ENCODE measurements around the gene MRPL21.

Gene MRPL21

DNA sequence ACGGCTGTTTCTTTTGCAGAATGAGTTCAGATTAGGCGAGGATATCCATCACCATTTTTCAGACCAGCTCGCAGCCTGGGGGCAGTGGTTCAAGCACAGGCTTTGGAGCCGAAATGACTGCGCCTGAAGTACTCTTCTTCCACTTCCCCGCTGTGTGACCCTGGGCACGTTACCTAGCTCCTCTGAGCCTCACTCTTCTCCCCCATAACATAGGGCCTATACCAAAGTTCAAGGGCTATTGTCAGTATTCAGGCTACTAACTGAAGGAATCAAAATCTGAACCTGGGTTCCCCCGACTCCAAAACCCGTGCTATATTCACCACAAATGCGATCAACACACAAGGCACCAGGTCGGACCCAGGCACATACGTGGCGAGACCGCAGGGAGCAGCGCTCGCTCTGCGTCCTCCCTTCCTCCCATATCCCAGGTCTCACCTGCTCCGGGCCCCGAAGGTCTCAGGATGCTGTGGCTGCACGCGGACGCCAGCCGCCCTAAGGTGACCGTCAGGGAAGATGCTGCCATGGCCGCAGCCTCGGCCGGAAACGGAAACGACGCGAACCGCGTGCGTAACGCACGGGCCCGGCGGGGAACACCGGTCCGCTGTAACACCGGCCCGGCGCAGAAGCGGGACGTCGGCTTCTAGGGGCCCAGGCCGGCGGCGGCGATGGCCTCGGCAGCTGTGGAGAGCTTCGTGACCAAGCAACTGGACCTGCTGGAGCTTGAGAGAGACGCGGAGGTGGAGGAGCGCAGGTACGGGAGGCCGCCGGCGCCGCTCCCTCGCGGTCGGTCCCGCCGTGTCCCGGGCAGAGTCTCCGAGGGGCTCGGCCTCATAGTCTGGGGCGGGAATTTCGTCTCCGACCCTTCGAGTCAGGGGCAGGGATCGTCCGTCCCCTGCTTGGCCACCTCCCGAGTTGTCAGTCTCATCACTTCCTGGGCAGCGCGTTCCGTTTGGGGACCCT lies at the start of gene MRPL21, which contains the start of gene IGHMBP2:
Gene MRPL21, minus strand, starts transcription at position 545 of the 960 bp plus-strand sequence. Its CDS starts 22 bp downstream, at position 523.
Gene IGHMBP2, plus strand, starts transcription at position 604 of the 960 bp plus-strand sequence. Its CDS starts 62 bp downstream, at position 666.
- peak within 1 kb of the TSS; percentile 97 for H3K4me3 ChIP-seq (ENCODE audit: low read length)
- H3K27me3 ChIP-seq (ENCODE audit: control insufficient read depth, insufficient read depth, low read length) = no peaks in the 10 kb centered on the region
- H3K9me3 ChIP-seq (ENCODE audit: control insufficient read depth, insufficient read depth, low read length) = no peaks in the 10 kb centered on the region
- WGBS (ENCODE audit: insufficient coverage, insufficient read length) = no CpG with 5 or more reads among the region's 78 CpGs
- no peak within 1 kb of the TSS for H3K27ac ChIP-seq (ENCODE audit: low read length)
- DNase-seq (ENCODE audit: low read depth, low spot score) = peak; percentile 57
- peaks cover 7% of the 10 kb centered on the region; the same call in 1 of the 2 replicates for H3K36me3 ChIP-seq (ENCODE audit: control insufficient read depth, insufficient read depth, low read length)
- no peaks in the 10 kb centered on the region for H3K4me1 ChIP-seq (ENCODE audit: control insufficient read depth, insufficient read depth, low read length)

DNA sequence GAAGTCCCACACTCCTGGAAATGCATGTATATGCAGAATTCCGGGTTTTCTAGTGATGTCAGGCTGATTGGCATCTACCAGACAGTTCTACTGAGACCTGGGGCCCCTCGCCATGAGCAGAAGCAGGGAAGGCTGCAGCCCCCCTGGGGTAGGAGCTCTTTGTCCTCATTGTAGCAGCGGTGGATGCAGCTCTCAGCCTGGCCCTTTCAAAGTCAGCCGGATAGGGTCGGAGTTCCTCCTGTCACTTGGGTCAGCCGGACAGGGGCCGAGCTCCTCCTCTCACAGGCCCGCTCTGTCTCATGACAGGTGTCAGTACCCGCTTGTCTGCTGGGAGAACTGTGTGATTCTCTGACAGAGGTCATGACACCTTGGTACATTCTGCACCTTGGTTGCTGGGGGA lies 47.1 kb upstream of the MRPL21 start:
- whole genome bisulfite sequencing (ENCODE audit: insufficient coverage, insufficient read length) = no CpG with 5 or more reads among the region's 9 CpGs
- H3K9me3 ChIP-seq (ENCODE audit: control insufficient read depth, insufficient read depth, low read length) = no peaks in the 10 kb centered on the region
- peaks cover 4% of the 10 kb centered on the region for H3K4me1 ChIP-seq (ENCODE audit: control insufficient read depth, insufficient read depth, low read length)
- no peaks in the 10 kb centered on the region for H3K36me3 ChIP-seq (ENCODE audit: control insufficient read depth, insufficient read depth, low read length)
- no peak for DNase-seq (ENCODE audit: low read depth, low spot score)
- H3K27me3 ChIP-seq (ENCODE audit: control insufficient read depth, insufficient read depth, low read length) = no peaks in the 10 kb centered on the region
- no peak overlapping the region for H3K27ac ChIP-seq (ENCODE audit: low read length)
- no peak overlapping the region for H3K4me3 ChIP-seq (ENCODE audit: low read length)

- Histone ChIP-seq H3K27me3 (ENCODE audit: control insufficient read depth, insufficient read depth, low read length) (no peaks in the 10 kb centered on the region), H3K4me3 (ENCODE audit: low read length) (no peak overlapping the region), H3K4me1 (ENCODE audit: control insufficient read depth, insufficient read depth, low read length) (peaks cover 2% of the 10 kb centered on the region), H3K36me3 (ENCODE audit: control insufficient read depth, insufficient read depth, low read length) (no peaks in the 10 kb centered on the region), H3K9me3 (ENCODE audit: control insufficient read depth, insufficient read depth, low read length) (no peaks in the 10 kb centered on the region), H3K27ac (ENCODE audit: low read length) (no peak overlapping the region)
- DNase-seq (ENCODE audit: low read depth, low spot score) = no peak
- WGBS (ENCODE audit: insufficient coverage, insufficient read length) = no CpG with 5 or more reads among the region's 5 CpGs
These were observed 46.6 kb upstream of the MRPL21 start for GRCh38 chr11:68950270-68950669.

GRCh38 chr11:68948935-68949334 lies 45.3 kb upstream of the MRPL21 start:
- H3K36me3 ChIP-seq (ENCODE audit: control insufficient read depth, insufficient read depth, low read length) = no peaks in the 10 kb centered on the region
- no peak for DNase-seq (ENCODE audit: low read depth, low spot score)
- H3K4me1 ChIP-seq (ENCODE audit: control insufficient read depth, insufficient read depth, low read length) = peaks cover 2% of the 10 kb centered on the region
- H3K27me3 ChIP-seq (ENCODE audit: control insufficient read depth, insufficient read depth, low read length) = no peaks in the 10 kb centered on the region
- WGBS (ENCODE audit: insufficient coverage, insufficient read length) = no CpG with 5 or more reads among the region's 17 CpGs
- no peak overlapping the region for H3K27ac ChIP-seq (ENCODE audit: low read length)
- no peak overlapping the region for H3K4me3 ChIP-seq (ENCODE audit: low read length)
- H3K9me3 ChIP-seq (ENCODE audit: control insufficient read depth, insufficient read depth, low read length) = no peaks in the 10 kb centered on the region

DNA sequence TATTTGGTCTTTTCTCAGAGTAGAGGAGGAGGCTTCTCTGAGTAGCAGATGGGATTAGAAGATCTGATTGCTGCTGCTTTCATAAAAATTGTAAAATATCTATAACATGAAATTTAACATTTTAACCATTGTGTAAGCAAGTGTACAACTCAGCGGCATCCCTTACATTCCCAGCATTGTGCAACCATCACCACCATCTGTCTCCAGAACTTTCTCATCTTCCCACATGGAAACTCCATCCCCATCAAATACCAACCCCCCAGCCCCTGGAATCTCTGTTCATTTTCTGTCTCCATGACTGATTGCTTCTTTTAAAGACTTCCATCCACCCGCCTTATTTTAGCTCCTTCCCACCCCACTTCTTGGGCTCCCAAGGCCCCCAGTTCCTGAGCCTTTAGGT lies 44.9 kb upstream of the MRPL21 start:
- no CpG with 5 or more reads among the region's 2 CpGs for WGBS (ENCODE audit: insufficient coverage, insufficient read length)
- no peak overlapping the region for H3K4me3 ChIP-seq (ENCODE audit: low read length)
- no peaks in the 10 kb centered on the region for H3K27me3 ChIP-seq (ENCODE audit: control insufficient read depth, insufficient read depth, low read length)
- H3K4me1 ChIP-seq (ENCODE audit: control insufficient read depth, insufficient read depth, low read length) = peaks cover 2% of the 10 kb centered on the region
- H3K36me3 ChIP-seq (ENCODE audit: control insufficient read depth, insufficient read depth, low read length) = no peaks in the 10 kb centered on the region
- no peaks in the 10 kb centered on the region for H3K9me3 ChIP-seq (ENCODE audit: control insufficient read depth, insufficient read depth, low read length)
- no peak overlapping the region for H3K27ac ChIP-seq (ENCODE audit: low read length)
- DNase-seq (ENCODE audit: low read depth, low spot score) = no peak

DNA sequence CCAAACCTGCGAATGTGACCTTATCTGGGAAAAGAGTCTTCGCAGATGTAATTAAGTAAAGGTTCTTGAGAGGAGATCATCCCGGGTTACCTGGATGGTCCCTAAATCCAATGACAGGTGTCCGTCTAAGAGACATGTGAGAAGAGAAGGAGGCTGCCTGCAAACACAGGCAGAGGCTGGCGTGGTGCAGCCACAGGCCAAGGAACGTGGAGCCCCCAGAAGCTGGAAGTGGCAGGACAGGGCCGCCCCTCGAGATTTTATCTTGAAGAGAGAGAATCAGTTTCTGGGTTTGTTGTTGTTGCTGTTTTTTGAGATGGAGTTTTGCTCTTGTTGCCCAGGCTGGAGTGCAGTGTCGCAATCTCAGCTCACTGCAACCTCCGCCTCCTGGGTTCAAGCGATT lies 43.5 kb upstream of the MRPL21 start:
- WGBS (ENCODE audit: insufficient coverage, insufficient read length) = no CpG with 5 or more reads among the region's 11 CpGs
- H3K27ac ChIP-seq (ENCODE audit: low read length) = no peak overlapping the region
- DNase-seq (ENCODE audit: low read depth, low spot score) = no peak
- no peaks in the 10 kb centered on the region for H3K36me3 ChIP-seq (ENCODE audit: control insufficient read depth, insufficient read depth, low read length)
- no peaks in the 10 kb centered on the region for H3K27me3 ChIP-seq (ENCODE audit: control insufficient read depth, insufficient read depth, low read length)
- peaks cover 2% of the 10 kb centered on the region for H3K4me1 ChIP-seq (ENCODE audit: control insufficient read depth, insufficient read depth, low read length)
- no peak overlapping the region for H3K4me3 ChIP-seq (ENCODE audit: low read length)
- no peaks in the 10 kb centered on the region for H3K9me3 ChIP-seq (ENCODE audit: control insufficient read depth, insufficient read depth, low read length)

- H3K36me3 ChIP-seq (ENCODE audit: control insufficient read depth, insufficient read depth, low read length) = no peaks in the 10 kb centered on the region
- no peak overlapping the region for H3K27ac ChIP-seq (ENCODE audit: low read length)
- no peaks in the 10 kb centered on the region for H3K9me3 ChIP-seq (ENCODE audit: control insufficient read depth, insufficient read depth, low read length)
- no peak overlapping the region for H3K4me3 ChIP-seq (ENCODE audit: low read length)
- no CpG with 5 or more reads among the region's 18 CpGs for WGBS (ENCODE audit: insufficient coverage, insufficient read length)
- H3K4me1 ChIP-seq (ENCODE audit: control insufficient read depth, insufficient read depth, low read length) = peaks cover 2% of the 10 kb centered on the region
- DNase-seq (ENCODE audit: low read depth, low spot score) = no peak
- no peaks in the 10 kb centered on the region for H3K27me3 ChIP-seq (ENCODE audit: control insufficient read depth, insufficient read depth, low read length)
These were observed 42.9 kb upstream of the MRPL21 start for GRCh38 chr11:68946416-68947090.

DNA sequence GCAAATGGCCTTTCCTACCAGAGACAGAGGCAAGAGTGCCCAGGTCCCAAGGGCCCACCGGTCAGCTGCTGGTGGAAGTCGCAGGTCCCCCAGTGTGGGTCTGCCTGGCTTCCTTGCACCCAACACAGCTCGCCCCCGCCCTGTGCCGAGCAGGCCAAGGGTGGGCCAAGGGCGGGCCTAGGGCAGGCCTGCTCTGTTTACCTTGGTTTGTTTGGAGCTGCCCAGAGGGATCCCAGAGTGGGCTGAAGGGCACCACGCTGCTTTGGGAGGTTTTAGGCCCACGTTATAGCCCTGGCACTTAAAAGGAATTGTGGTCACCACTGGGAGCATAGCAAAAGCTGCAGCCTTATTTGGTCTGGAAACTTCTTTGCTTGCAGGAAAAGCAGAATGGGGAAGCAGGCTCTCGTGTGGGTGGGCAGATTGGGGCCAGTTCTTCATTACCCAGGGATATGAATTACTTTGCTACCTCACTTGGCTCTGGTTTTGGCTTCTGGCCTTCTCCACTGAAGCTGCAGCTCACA lies 39.2 kb upstream of the MRPL21 start:
- Histone ChIP-seq H3K4me1 (ENCODE audit: control insufficient read depth, insufficient read depth, low read length) (no peaks in the 10 kb centered on the region), H3K27me3 (ENCODE audit: control insufficient read depth, insufficient read depth, low read length) (no peaks in the 10 kb centered on the region), H3K36me3 (ENCODE audit: control insufficient read depth, insufficient read depth, low read length) (peaks cover 4% of the 10 kb centered on the region; the same call in 1 of the 2 replicates), H3K4me3 (ENCODE audit: low read length) (no peak overlapping the region), H3K9me3 (ENCODE audit: control insufficient read depth, insufficient read depth, low read length) (no peaks in the 10 kb centered on the region), H3K27ac (ENCODE audit: low read length) (no peak overlapping the region)
- whole genome bisulfite sequencing (ENCODE audit: insufficient coverage, insufficient read length) = no CpG with 5 or more reads among the region's 9 CpGs
- no peak for DNase-seq (ENCODE audit: low read depth, low spot score)

DNA sequence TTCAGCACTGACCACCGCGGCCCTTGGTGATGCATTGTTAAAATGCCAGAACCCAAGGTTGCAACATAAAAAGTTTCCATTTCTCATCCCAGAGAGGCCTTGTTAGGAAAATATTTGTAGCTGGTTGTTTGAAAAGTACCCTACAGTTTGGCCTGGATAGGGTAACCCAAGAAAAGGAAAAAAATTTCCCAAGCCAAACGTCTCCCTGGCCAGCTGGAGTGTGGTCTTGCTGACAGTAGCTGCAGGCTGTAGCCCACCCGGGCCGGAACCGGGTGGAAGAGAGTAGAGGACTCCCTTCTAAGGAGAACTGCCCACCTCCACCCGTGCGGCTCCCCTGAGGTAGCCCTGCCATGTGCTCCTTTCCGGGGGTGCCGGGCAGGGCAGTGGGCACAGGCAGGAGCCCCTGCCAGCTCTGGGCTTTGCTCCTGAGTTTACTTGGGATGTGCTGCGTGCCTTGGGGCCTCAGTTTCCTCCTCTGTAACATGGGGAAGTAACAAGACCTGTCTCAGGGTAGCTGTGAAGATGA lies 38.5 kb upstream of the MRPL21 start:
- Histone ChIP-seq H3K36me3 (ENCODE audit: control insufficient read depth, insufficient read depth, low read length) (peaks cover 8% of the 10 kb centered on the region), H3K4me3 (ENCODE audit: low read length) (no peak overlapping the region), H3K27ac (ENCODE audit: low read length) (no peak overlapping the region), H3K9me3 (ENCODE audit: control insufficient read depth, insufficient read depth, low read length) (no peaks in the 10 kb centered on the region), H3K4me1 (ENCODE audit: control insufficient read depth, insufficient read depth, low read length) (no peaks in the 10 kb centered on the region), H3K27me3 (ENCODE audit: control insufficient read depth, insufficient read depth, low read length) (no peaks in the 10 kb centered on the region)
- no peak for DNase-seq (ENCODE audit: low read depth, low spot score)
- no CpG with 5 or more reads among the region's 11 CpGs for WGBS (ENCODE audit: insufficient coverage, insufficient read length)
